Retinal pigment epithelial cell (primary cell): Measurements from ENCODE around the gene KRTAP10-9.
"Not testable (repeated sequence)": the region's sequence is repeated elsewhere in the genome, so short reads cannot be mapped to it uniquely, and the experiment has no call there.

Experiments used
- DNase-seq: peaks from one replicate; pipeline ENCODE4 v3.0.0-alpha.2; 2010; ENCODE audit warnings: low read depth
- H3K4me3 ChIP-seq: 2 replicates; pipeline ENCODE4 v1.5.1; 2011; ENCODE audit warnings: mild to moderate bottlenecking, low read length, control low read depth, moderate library complexity
- CTCF ChIP-seq: conservative IDR thresholded peaks from 2 replicates; pipeline ENCODE4 v1.5.1; 2011; ENCODE audit warnings: low read depth, low read length, control low read depth, inconsistent platforms

Gene KRTAP10-9

GRCh38 chr21:44606495-44606894 lies 20.4 kb upstream of the KRTAP10-9 start:
- H3K4me3 ChIP-seq: no peak overlapping the region
- DNase-seq: no peak
- TF ChIP-seq CTCF: no peak

DNA sequence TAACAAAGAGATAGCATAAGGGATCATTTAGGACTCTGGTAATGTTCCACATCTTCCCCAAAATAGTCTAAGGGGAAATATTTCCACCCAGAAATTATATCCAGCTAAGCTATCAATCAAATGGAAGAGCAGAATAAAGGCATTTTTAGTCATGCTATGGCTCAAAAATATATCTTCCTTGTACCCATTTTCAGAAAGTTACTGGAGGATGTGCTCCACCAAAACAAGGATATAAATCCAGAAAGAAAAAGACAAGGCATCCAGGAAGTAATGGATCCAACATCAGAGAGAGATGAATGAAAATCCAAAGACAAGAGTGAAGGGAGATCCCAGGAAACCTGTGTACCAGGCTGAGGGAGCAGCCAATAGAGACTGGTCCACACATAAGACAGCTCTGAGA lies 17.7 kb upstream of the KRTAP10-9 start:
- H3K4me3 ChIP-seq: no peak overlapping the region
- DNase-seq: no peak
- no peak for TF ChIP-seq CTCF

DNA sequence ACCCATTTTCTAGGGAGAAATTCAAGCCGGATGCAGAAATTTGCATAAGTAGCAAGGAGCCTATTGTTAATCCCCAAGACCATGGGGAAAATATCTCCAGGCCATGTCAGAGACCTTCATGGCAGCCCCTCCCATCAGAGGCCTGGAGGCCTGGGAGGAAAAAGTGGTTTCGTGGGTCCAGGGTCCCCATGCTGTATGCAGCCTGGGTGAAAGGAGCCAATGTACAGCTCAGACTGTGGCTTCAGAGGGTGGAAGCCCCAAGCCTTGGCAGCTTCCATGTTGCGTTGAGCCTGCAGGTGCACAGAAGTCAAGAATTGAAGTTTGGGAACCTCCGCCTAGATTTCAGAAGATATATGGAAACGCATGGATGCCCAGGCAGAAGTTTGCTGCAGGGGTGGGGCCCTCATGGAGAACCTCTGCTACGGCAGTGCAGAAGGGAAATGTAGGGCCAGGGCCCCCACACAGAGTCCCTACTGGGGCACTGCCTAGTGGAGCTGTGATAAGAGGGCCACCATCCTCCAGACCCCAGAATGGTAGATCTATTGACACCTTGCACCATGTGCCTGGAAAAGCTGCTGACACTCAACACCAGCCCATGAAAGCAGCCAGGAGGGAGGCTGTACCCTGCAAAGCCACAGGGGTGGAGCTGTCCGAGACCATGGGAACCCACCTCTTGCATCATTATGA lies 16.6 kb upstream of the KRTAP10-9 start:
- DNase-seq, H3K4me3 ChIP-seq: not testable (repeated sequence)

- DNase-seq: no peak
- no peak for TF ChIP-seq CTCF
- no peak overlapping the region for H3K4me3 ChIP-seq
Measured at GRCh38 chr21:44611551-44611950, 15.3 kb upstream of the KRTAP10-9 start.

DNA sequence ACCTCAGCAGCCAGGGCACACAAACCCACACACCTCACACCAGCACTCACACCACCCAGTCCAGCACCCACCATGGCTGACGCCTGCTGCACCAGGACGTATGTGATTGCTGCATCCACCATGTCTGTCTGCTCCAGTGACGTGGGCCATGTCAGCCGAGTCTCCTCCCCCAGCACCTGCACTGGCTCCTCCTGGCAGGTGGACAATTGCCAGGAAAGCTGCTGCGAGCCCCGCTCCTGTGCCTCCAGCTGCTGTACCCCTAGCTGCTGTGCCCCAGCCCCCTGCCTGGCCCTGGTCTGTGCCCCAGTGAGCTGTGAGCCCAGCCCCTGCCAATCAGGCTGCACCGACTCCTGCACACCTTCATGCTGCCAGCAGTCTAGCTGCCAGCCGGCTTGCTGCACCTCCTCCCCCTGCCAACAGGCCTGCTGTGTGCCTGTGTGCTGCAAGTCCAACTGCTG lies 14.8 kb upstream of the KRTAP10-9 start, which contains the start of gene KRTAP10-8:
KRTAP10-8 (plus strand) TSS at position 51 of the 458 bp plus-strand sequence; CDS start at position 73, 22 bp downstream.
- no peak within 1 kb of the TSS for H3K4me3 ChIP-seq
- TF ChIP-seq CTCF: no peak
- no peak for DNase-seq

- no peak for TF ChIP-seq CTCF
- no peak for DNase-seq
- no peak overlapping the region for H3K4me3 ChIP-seq
Measured at GRCh38 chr21:44612669-44613229, 14.1 kb upstream of the KRTAP10-9 start.

GRCh38 chr21:44613386-44614155 lies 13.3 kb upstream of the KRTAP10-9 start:
- no peak overlapping the region for H3K4me3 ChIP-seq
- DNase-seq: no peak
- TF ChIP-seq CTCF: no peak
